Mammary epithelial cell (primary cell): Measurements from ENCODE around the gene INO80D.
"Not testable (repeated sequence)": the region's sequence is repeated elsewhere in the genome, so short reads cannot be mapped to it uniquely, and the experiment has no call there.

Experiments
- CTCF ChIP-seq, 2 donors: IDR thresholded peaks in 1 of 2; conservative IDR thresholded peaks in 1 of 2; 2 replicates each; pipeline ENCODE4 v1.5.1; 2011 to 2012; ENCODE audit warnings: inconsistent platforms in 2 of 2, low read length in 2 of 2, mild to moderate bottlenecking in 2 of 2, control low read depth in 1 of 2, low read depth in 1 of 2; ENCODE audit not compliant: insufficient read depth in 1 of 2; ENCODE audit errors: extremely low read depth in 1 of 2
- EZH2 ChIP-seq: IDR thresholded peaks from 2 replicates; pipeline ENCODE4 v1.6.1; 2012; ENCODE audit warnings: low read length, inconsistent platforms, borderline replicate concordance

GRCh38 chr2:205978728-205979127, 107.2 kb downstream of the INO80D start:
- TF ChIP-seq CTCF (conservative IDR thresholded peaks at IDR 0.05 in 1 of 2, IDR thresholded peaks at IDR 0.05 in 1 of 2; ENCODE audit: extremely low read depth in 1 of 2, insufficient read depth in 1 of 2, low read depth in 1 of 2, low read length in 2 of 2); EZH2: not testable (repeated sequence)
